Neural cell (in vitro differentiated cells): ENCODE measurements around the gene MINDY3. TPM values are rescaled to one million over a fixed set of nuclear protein-coding genes. Genes with fewer than 3 reads are reported as not detected.

Experiments
- H2AFZ ChIP-seq: fragments of 200-600, 300-800 bp; sonication (generic), shearing (Covaris generic); 2 replicates; pipeline ENCODE4 v1.6.0; 2014; ENCODE audit warnings: low read depth, mild to moderate bottlenecking, antibody characterized with exemption, low read length, moderate library complexity
- H3F3A ChIP-seq: fragments of 200-600 bp; shearing (Covaris generic); 2 replicates; pipeline ENCODE4 v1.6.1; 2016; ENCODE audit warnings: mild to moderate bottlenecking, moderate library complexity, mixed read lengths, antibody characterized with exemption, low read length; ENCODE audit not compliant: insufficient read depth, poor library complexity, severe bottlenecking
- H3K27ac ChIP-seq: fragments of 200-600, 300-800 bp; sonication (generic), shearing (Covaris generic); 2 replicates; pipeline ENCODE4 v1.5.1; 2014; ENCODE audit warnings: mild to moderate bottlenecking, low read length, moderate library complexity
- H3K27me3 ChIP-seq: fragments of 300-800, 200-600 bp; sonication (generic), shearing (Covaris generic); 2 replicates; pipeline ENCODE4 v1.6.0; 2014; ENCODE audit warnings: mild to moderate bottlenecking, low read depth, low read length, moderate library complexity; ENCODE audit not compliant: insufficient read depth
- H3K36me3 ChIP-seq: fragments of 300-800, 200-600 bp; sonication (generic), shearing (Covaris generic); 2 replicates; pipeline ENCODE4 v1.5.1; 2014; ENCODE audit warnings: mild to moderate bottlenecking, antibody characterized with exemption, low read length, moderate library complexity; ENCODE audit not compliant: insufficient read depth
- H3K4me2 ChIP-seq: fragments of 300-800, 200-600 bp; sonication (generic), shearing (Covaris generic); 2 replicates; pipeline ENCODE4 v1.6.0; 2014; ENCODE audit warnings: mild to moderate bottlenecking, low read length
- H3K4me3 ChIP-seq: fragments of 300-800, 200-600 bp; sonication (generic), shearing (Covaris generic); 2 replicates; pipeline ENCODE4 v1.5.1; 2014; ENCODE audit warnings: mild to moderate bottlenecking, low read length, moderate library complexity
- H3K79me2 ChIP-seq: fragments of 200-600 bp; shearing (Covaris generic); replicated peaks from 2 replicates; pipeline ENCODE4 v1.6.0; 2014; ENCODE audit warnings: mild to moderate bottlenecking, low read length, moderate library complexity; ENCODE audit not compliant: insufficient read depth
- H3K9ac ChIP-seq: fragments of 300-800, 200-600 bp; sonication (generic), shearing (Covaris generic); 2 replicates; pipeline ENCODE4 v1.6.1; 2016; ENCODE audit warnings: mild to moderate bottlenecking, low read length, mixed read lengths
- H3K9me2 ChIP-seq: fragments of 200-600 bp; shearing (Covaris generic); 2 replicates; pipeline ENCODE4 v1.6.1; 2016; ENCODE audit warnings: mild to moderate bottlenecking, low read length, mixed read lengths; ENCODE audit not compliant: insufficient read depth
- H3K9me3 ChIP-seq: fragments of 200-600, 300-800 bp; sonication (generic), shearing (Covaris generic); 2 replicates; pipeline ENCODE4 v1.6.1; 2016; ENCODE audit warnings: mild to moderate bottlenecking, mixed run types, low read length, moderate library complexity, mixed read lengths
- H4K20me1 ChIP-seq: fragments of 200-600 bp; shearing (Covaris generic); 2 replicates; pipeline ENCODE4 v1.6.1; 2016; ENCODE audit warnings: mild to moderate bottlenecking, mixed run types; ENCODE audit not compliant: insufficient read depth
- EP300 ChIP-seq: fragments of 450-650 bp; conservative IDR thresholded peaks from 2 replicates; pipeline ENCODE4 v1.6.1; 2014; ENCODE audit warnings: antibody characterized with exemption, mild to moderate bottlenecking, moderate library complexity; ENCODE audit not compliant: poor library complexity, severe bottlenecking
- EZH2 ChIP-seq: fragments of 200-600, 300-800 bp; shearing (Covaris generic), sonication (generic); IDR thresholded peaks from 2 replicates; pipeline ENCODE4 v1.6.1; 2014; ENCODE audit warnings: antibody characterized with exemption, low read length, borderline replicate concordance, mild to moderate bottlenecking; ENCODE audit not compliant: insufficient read depth, poor library complexity, severe bottlenecking
- MXI1 ChIP-seq: fragments of 450-650 bp; conservative IDR thresholded peaks from 2 replicates; pipeline ENCODE4 v1.6.1; 2014; ENCODE audit warnings: antibody characterized with exemption, mild to moderate bottlenecking; ENCODE audit not compliant: poor library complexity, severe bottlenecking
- POLR2AphosphoS5 ChIP-seq: IDR thresholded peaks from 2 replicates; pipeline ENCODE4 v1.6.1; 2012
- RAD21 ChIP-seq: fragments of 450-650 bp; conservative IDR thresholded peaks from 2 replicates; pipeline ENCODE4 v1.6.1; 2014; ENCODE audit warnings: antibody characterized with exemption, mild to moderate bottlenecking, moderate library complexity
- SMC3 ChIP-seq: fragments of 450-650 bp; conservative IDR thresholded peaks from 2 replicates; pipeline ENCODE4 v1.6.1; 2014; ENCODE audit warnings: antibody characterized with exemption, mild to moderate bottlenecking, moderate library complexity; ENCODE audit not compliant: poor library complexity
- TAF1 ChIP-seq: IDR thresholded peaks from 2 replicates; pipeline ENCODE4 v1.6.1; 2012; ENCODE audit warnings: low read depth
- polyA plus RNA-seq: library from polyadenylated mRNA; depleted of rRNA; stranded (reverse); fragments of >200 nt; gene quantifications from 2 replicates; pipeline ENCODE4 v1.2.3, GENCODE V29; 2014
- TF ChIP-seq, protein P1 (sequence below): IDR thresholded peaks from 2 replicates; pipeline ENCODE4 v1.6.1; 2012; ENCODE audit warnings: borderline replicate concordance
- TF ChIP-seq, protein P2 (sequence below): fragments of 450-650 bp; IDR thresholded peaks from 2 replicates; pipeline ENCODE4 v1.5.1; 2014; ENCODE audit warnings: antibody characterized with exemption, mild to moderate bottlenecking, moderate library complexity; ENCODE audit not compliant: poor library complexity, severe bottlenecking

Gene MINDY3
- polyA plus RNA-seq, 1 donor from 2014 or later: 56.5 TPM

DNA sequence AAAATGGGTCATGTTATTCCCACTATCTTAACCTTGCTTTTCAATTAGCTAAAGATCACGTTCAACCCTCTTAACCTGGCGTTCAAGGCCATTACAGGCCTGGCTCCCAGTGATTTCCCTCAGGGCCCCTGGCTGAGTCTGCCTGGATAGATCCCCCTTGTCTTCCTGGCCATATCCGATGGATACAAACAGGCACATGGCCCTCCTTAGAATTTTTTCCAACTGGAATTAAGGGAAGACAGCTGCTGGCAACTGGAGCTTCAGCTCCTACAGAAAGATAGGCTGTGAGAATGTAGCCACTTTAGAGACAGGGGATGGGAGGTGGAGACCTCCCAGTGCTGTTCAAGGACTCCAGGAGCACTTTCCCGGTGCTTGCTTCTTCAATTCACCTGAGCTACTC, 77.5 kb downstream of the MINDY3 start:
- no peaks in the 10 kb centered on the region for H3K27me3 ChIP-seq
- H3K36me3 ChIP-seq: peaks cover 9% of the 10 kb centered on the region
- H3F3A ChIP-seq: no peaks in the 10 kb centered on the region
- H3K4me2 ChIP-seq: no peak overlapping the region
- H3K9ac ChIP-seq: no peak overlapping the region
- no peaks in the 10 kb centered on the region for H3K9me2 ChIP-seq
- no peak for TF ChIP-seq SMC3
- no peak for TF ChIP-seq POLR2AphosphoS5
- no peak for TF ChIP-seq RAD21
- TF ChIP-seq, protein P1, sequence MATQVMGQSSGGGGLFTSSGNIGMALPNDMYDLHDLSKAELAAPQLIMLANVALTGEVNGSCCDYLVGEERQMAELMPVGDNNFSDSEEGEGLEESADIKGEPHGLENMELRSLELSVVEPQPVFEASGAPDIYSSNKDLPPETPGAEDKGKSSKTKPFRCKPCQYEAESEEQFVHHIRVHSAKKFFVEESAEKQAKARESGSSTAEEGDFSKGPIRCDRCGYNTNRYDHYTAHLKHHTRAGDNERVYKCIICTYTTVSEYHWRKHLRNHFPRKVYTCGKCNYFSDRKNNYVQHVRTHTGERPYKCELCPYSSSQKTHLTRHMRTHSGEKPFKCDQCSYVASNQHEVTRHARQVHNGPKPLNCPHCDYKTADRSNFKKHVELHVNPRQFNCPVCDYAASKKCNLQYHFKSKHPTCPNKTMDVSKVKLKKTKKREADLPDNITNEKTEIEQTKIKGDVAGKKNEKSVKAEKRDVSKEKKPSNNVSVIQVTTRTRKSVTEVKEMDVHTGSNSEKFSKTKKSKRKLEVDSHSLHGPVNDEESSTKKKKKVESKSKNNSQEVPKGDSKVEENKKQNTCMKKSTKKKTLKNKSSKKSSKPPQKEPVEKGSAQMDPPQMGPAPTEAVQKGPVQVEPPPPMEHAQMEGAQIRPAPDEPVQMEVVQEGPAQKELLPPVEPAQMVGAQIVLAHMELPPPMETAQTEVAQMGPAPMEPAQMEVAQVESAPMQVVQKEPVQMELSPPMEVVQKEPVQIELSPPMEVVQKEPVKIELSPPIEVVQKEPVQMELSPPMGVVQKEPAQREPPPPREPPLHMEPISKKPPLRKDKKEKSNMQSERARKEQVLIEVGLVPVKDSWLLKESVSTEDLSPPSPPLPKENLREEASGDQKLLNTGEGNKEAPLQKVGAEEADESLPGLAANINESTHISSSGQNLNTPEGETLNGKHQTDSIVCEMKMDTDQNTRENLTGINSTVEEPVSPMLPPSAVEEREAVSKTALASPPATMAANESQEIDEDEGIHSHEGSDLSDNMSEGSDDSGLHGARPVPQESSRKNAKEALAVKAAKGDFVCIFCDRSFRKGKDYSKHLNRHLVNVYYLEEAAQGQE: no peak
- TF ChIP-seq EP300: no peak
- no peak for TF ChIP-seq TAF1
- TF ChIP-seq, protein P2, sequence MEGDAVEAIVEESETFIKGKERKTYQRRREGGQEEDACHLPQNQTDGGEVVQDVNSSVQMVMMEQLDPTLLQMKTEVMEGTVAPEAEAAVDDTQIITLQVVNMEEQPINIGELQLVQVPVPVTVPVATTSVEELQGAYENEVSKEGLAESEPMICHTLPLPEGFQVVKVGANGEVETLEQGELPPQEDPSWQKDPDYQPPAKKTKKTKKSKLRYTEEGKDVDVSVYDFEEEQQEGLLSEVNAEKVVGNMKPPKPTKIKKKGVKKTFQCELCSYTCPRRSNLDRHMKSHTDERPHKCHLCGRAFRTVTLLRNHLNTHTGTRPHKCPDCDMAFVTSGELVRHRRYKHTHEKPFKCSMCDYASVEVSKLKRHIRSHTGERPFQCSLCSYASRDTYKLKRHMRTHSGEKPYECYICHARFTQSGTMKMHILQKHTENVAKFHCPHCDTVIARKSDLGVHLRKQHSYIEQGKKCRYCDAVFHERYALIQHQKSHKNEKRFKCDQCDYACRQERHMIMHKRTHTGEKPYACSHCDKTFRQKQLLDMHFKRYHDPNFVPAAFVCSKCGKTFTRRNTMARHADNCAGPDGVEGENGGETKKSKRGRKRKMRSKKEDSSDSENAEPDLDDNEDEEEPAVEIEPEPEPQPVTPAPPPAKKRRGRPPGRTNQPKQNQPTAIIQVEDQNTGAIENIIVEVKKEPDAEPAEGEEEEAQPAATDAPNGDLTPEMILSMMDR: no peak
- no peak for TF ChIP-seq MXI1
- H3K4me3 ChIP-seq: no peak overlapping the region
- H2AFZ ChIP-seq: no peak overlapping the region
- H4K20me1 ChIP-seq: no peaks in the 10 kb centered on the region
- H3K9me3 ChIP-seq: no peaks in the 10 kb centered on the region
- H3K27ac ChIP-seq: no peak overlapping the region
- H3K79me2 ChIP-seq: no peaks in the 10 kb centered on the region

DNA sequence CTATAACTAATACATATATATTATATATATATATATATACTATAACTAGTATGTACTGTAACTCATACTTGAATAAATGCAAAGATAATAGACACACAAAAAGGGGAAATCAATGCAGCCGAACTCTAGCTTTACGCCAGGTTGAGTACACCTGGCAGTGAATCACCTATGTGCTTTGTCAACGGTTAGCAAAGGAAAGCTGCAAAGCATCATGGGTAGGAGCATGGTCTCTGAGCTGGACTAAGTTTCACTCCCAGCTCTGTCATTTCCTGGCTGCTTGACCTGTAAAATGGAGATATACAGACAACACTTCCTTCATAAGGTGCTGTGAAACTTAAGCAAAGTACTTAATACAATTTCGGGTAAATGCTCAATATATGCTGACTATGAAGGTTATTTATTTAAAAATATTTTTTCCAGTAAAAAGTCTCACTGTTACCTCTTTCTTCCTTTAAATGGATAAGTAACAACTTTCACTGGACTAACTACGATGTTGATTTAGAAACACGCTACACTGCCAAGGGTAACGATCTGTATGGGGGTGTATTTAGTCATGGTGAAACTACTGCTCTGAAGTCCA, 78.8 kb downstream of the MINDY3 start:
- no peak overlapping the region for H3K4me2 ChIP-seq
- no peaks in the 10 kb centered on the region for H3K27me3 ChIP-seq
- H3K9me3 ChIP-seq: no peaks in the 10 kb centered on the region
- H3K79me2 ChIP-seq: no peaks in the 10 kb centered on the region
- no peak overlapping the region for H3K4me3 ChIP-seq
- TF ChIP-seq EP300: no peak
- TF ChIP-seq, protein P2: no peak
- no peak for TF ChIP-seq EZH2
- TF ChIP-seq POLR2AphosphoS5: no peak
- TF ChIP-seq SMC3: no peak
- TF ChIP-seq MXI1: no peak
- no peak for TF ChIP-seq TAF1
- no peak for TF ChIP-seq RAD21
- TF ChIP-seq, protein P1: no peak
- no peak overlapping the region for H3K9ac ChIP-seq
- no peak overlapping the region for H3K27ac ChIP-seq
- peaks cover 14% of the 10 kb centered on the region for H3K36me3 ChIP-seq
- no peak overlapping the region for H2AFZ ChIP-seq
- no peaks in the 10 kb centered on the region for H4K20me1 ChIP-seq
- no peaks in the 10 kb centered on the region for H3K9me2 ChIP-seq
- H3F3A ChIP-seq: no peaks in the 10 kb centered on the region
